ENCODE results near the gene IFI16.
A peak's percentile ranks its signal among the peaks of the same experiment; 100 is the strongest.
"Not testable (repeated sequence)": the region's sequence is repeated elsewhere in the genome, so short reads cannot be mapped to it uniquely, and the experiment has no call there.

Gene IFI16

DNA sequence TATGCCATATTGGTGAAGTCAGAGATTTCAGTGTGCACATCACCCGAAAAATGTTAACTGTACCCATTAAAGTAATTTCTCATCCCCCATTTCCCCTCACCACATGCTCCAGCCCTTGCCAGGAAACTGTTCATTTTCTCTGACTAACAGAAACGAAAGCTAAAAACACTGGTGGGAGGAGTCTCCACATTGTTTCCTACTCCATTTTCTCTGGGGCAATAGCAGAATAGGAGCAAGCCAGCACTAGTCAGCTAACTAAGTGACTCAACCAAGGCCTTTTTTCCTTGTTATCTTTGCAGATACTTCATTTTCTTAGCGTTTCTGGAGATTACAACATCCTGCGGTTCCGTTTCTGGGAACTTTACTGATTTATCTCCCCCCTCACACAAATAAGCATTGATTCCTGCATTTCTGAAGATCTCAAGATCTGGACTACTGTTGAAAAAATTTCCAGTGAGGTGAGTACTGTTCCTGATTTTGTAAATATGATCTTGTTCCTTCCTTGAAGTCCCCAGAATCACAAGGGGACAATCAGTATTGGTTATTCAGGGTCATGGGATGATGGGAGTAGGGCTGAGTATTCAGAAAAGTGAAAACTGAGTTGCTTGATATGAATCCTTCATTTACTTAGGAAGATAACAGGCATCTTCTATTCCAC lies at the start of gene IFI16:
IFI16 (plus strand) TSS at position 204 of the 658 bp plus-strand sequence. CDS start 4,774 bp downstream, outside the sequence.
- DNase-seq, result peak; percentile 89 to 100 (median 96)

DNA sequence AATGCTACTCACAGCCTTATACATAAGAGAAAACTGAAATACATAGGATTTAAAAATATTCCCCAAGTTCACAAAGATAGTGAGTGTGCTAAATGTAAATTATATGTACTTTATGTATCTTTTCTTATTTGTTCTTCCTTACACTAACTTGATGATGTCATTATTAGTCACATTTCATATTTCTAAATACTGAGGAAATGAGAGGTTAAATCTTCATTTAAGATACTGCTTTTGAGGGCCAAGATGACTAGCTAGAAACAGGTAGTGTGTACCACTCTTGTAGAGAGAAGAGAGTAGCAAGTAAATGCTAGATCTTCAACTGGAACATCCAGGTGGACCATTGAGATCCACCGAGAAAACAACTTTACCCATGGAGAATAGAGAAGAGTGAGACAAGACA lies 48.5 kb upstream of the IFI16 start:
- peak in 2 of 3 donors; percentile 22 to 44 for DNase-seq

- no peak for DNase-seq
These were observed 46.7 kb upstream of the IFI16 start for GRCh38 chr1:158962983-158963382.

GRCh38 chr1:158969166-158969565 lies 40.5 kb upstream of the IFI16 start:
- DNase-seq, result no peak

DNA sequence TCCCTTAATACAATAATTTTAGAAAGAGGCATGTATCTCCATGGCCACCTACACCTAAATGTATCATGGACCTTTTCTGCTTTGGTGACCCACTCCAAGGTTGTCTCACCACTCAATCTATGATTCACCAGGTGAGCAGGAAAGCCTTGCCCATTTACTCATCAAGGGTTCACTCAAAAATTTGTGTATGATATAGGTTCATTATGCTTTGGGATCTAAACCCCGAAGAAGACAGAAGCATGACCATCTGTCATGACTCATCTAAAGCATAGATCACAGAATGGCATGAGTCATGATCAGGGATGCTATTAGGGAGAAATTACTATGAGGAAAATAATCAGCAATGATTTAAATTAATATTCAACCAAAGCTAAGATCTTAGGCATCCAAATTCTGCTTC lies 39.9 kb upstream of the IFI16 start:
- DNase-seq, result peak; percentile 6 to 32 (median 22)

DNA sequence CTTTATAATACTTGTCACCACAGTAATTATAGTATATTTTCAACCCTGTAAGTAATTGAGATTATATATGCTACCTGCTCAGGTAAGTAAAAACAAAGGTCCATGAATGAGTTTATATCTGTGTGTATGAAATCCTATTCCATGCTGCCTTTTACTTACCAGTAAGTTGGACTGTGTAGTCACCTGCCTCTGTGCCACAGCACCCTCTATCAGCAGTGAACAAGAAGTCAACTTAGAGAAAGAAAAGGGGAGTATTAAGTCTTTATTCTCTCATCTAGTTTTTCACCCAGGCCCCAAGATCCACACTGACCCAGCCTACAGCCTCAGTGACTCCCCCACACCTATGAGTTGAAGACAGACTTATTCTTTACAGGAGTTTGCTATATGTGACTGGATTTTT lies 36.9 kb upstream of the IFI16 start:
- peak in 1 of 3 donors; percentile 8 for DNase-seq

- DNase-seq, result no peak
These were observed 33.5 kb upstream of the IFI16 start for GRCh38 chr1:158976219-158976618.

- no peak for DNase-seq
These were observed 31.0 kb upstream of the IFI16 start for GRCh38 chr1:158978730-158979129.

- no peak for DNase-seq
These were observed 30.5 kb upstream of the IFI16 start for GRCh38 chr1:158979229-158979628.

GRCh38 chr1:158983235-158983634 lies 26.5 kb upstream of the IFI16 start:
- DNase-seq, result no peak

- DNase-seq, result no peak
These were observed 25.3 kb upstream of the IFI16 start for GRCh38 chr1:158984386-158984785.

GRCh38 chr1:158989424-158989823 lies 20.3 kb upstream of the IFI16 start:
- no peak for DNase-seq

DNA sequence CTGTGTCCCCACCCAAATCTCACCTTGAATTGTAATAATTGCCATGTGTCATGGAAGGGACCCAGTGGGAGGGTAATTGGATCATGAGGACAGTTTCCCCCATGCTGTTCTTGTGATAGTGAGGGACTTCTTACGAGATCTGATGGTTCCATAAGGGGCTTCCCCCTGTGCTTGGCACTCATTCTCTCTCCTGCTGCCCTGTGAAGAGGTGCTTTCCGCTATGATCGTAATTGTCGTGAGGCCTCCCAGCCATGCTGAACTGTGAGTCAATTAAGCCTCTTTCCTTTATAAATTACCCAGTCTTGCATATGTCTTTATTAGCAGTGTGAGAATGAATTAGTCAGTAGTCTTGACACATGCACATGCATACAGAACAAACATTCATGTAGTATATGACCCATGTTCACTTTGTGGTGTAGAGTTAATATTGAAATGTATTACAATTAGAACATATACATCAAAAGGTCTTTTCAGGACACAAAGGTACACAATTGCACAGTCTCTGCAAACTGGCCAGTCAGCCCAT lies 16.9 kb upstream of the IFI16 start:
- DNase-seq, result no peak

DNA sequence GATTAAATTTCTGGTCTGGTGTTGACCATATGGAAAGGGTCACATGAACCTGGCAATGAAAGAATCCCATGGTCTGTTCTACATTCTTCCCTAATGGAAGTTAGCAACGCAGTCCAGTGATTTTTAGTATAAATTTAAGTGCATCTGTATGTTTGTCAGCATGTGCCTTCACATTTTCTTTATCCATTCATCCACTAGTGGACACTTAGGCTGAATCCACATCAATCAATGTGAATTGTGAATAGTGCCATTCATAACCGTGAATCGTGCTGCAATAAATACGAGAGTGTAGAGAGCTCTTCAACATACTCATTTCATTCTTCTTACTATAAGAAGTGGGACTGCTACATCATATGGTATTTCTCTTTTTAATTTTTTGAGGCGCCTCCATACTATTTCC lies 12.7 kb upstream of the IFI16 start:
- DNase-seq, result no peak

DNA sequence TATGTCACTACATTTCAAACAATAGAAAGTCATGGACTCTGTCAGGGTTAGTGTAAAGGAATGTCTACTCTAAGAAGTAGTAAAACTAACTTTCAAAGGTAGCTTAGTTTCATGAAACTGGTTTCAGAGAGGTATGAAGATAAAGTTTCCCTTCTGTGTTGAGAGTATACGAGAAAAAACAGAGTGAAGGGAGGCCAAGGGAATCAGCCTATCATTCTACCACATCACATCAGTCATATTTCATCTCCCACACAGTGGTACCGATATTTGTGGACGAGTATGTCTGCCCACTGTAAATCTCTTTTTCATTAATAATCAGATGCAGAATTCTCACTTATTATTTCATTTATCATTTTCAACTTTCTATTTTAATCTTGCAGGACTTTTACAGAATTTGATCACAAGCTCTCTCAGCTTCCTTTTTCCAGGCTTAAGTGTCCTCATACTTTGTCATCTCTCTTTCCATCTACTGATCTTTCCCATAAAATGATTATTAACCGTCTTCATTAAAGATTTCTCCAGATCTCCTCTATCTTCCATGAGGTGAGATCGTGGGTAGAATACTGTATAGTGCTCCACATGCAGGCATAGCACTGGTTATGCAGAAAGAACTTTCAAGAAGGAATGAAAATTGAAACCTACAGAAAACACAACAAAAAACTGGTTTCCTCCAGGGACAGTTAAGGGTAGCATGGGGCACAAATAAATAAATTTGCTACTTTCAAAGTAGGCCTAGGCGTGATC lies 11.5 kb upstream of the IFI16 start:
- no peak for DNase-seq

GRCh38 chr1:158998781-158999161 lies 10.9 kb upstream of the IFI16 start:
- peak; percentile 72 to 87 (median 87) for DNase-seq

GRCh38 chr1:158999316-159000069 lies 10.2 kb upstream of the IFI16 start:
- DNase-seq, result no peak

- DNase-seq, result no peak
These were observed 9.7 kb upstream of the IFI16 start for GRCh38 chr1:159000070-159000409.

GRCh38 chr1:159000625-159001024 lies 9.1 kb upstream of the IFI16 start:
- peak; percentile 78 to 88 (median 79) for DNase-seq

GRCh38 chr1:159005161-159005560 lies 4.5 kb upstream of the IFI16 start:
- DNase-seq, result no peak

DNA sequence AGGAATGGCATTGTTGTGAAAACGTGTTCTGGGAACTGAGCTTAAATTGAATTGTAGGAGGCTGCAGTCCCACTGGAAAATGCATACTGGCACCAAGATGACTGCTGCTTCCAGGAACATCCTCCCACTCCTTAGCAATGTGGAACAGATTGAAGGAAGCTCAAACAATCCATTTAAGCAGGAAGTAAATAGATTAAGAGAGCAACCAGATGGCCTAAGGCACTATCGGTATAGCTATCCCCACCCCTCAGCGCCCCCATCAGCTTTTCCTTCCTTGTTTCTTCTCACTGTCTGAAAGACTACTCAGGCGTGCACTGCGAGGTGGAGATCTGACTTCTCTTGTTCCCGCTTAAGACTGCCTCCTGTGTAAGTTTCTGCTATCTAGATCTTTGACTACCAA lies 4.0 kb upstream of the IFI16 start:
- peak; percentile 33 to 72 (median 46) for DNase-seq

- DNase-seq, result not testable (repeated sequence)
These were observed 3.4 kb upstream of the IFI16 start for GRCh38 chr1:159006210-159006807.

DNA sequence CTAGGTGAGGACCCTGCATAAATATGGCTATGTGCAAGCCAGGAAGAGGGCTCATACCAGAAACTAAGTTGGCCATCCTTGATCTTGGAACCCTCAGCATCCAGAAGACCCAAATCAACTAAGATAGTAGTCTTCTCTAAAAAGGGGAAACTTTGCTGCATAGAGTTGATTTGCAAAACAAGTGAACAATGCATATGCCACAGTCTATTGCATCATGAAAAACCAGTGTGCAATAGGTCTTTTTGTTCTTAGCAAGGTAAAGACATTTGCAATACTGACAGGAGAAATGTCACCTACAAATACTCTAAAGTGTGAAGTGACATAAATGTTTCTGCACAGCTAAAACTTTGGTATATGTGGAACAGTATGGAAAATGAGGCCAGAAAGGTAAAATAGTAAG lies 2.0 kb upstream of the IFI16 start:
- peak in 2 of 3 donors; percentile 36 to 43 for DNase-seq
